Stimulated activated CD4-positive, alpha-beta T cell treated with anti-CD3 and anti-CD28 coated beads, Interleukin-2, amount 100 ng/mL, for 48 hours (primary cell): ENCODE measurements around the gene TAOK3.
A peak's percentile ranks its signal among the peaks of the same experiment; 100 is the strongest.
"Not testable (repeated sequence)": the region's sequence is repeated elsewhere in the genome, so short reads cannot be mapped to it uniquely, and the experiment has no call there.

Experiments used
- DNase-seq, 2 donors: peaks; one replicate each; pipeline ENCODE4 v3.0.0-alpha.2; 2020

The TAOK3 gene

GRCh38 chr12:118372541-118373495 is at the start of gene TAOK3:
TAOK3 (minus strand) TSS chr12:118372907; CDS start chr12:118255567, 117,340 bp downstream.
- DNase-seq = peak; percentile 91 to 94

GRCh38 chr12:118420673-118421072 is 48.0 kb upstream of the TAOK3 start:
- no peak for DNase-seq

DNA sequence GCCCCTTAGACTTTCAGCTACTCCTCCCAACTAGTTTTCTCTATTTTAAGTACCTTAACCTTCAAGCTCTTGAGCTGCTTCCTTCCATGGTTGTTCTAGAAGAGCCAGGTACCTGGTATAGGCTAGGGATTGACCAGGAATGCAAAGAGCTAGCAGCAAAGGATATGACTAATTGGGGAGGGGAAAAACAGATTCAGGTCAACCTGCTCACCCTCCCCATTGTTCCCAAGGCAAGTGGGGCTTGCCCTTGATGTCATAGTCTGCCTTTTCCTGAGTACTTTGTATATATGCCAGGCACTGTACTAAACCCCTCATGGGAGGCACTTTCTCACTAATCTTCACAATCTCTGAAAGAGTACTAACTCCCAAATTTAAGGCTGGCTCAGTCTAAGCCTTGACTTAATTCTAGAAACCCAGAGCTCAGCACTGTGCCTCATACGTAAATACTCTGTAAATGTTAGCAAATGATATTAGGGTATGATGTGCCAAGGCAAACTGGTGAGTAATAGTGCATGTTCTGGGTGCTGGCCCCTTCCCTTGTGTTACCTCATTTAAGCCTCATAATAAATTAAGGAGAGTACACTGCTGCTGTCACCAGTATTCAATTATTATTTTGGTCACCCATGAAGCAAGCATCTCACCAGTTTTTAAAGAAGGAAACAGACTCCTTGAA is 45.8 kb upstream of the TAOK3 start:
- no peak for DNase-seq

GRCh38 chr12:118417942-118418341 is 45.2 kb upstream of the TAOK3 start:
- no peak for DNase-seq

- no peak for DNase-seq
Measured at GRCh38 chr12:118409834-118410233, 37.1 kb upstream of the TAOK3 start.

DNA sequence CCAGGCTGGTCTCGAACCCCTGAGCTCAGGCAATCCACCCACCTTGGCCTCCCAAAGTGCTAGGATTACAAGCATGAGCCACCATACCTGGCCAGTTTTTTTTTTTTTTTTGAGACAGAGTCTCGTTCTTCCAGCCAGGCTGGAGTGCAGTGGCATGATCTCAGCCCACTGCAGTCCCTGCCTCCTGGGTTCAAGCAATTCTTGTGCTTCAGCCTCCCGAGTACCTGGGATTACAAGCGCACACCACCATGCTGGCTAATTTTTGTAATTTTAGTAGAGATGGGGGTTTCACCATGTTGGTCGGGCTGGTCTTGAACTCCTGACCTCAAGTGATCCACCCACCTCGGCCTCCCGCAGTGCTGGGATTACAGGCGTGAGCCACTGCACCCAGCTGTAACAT is 35.5 kb upstream of the TAOK3 start:
- DNase-seq = not testable (repeated sequence)

DNA sequence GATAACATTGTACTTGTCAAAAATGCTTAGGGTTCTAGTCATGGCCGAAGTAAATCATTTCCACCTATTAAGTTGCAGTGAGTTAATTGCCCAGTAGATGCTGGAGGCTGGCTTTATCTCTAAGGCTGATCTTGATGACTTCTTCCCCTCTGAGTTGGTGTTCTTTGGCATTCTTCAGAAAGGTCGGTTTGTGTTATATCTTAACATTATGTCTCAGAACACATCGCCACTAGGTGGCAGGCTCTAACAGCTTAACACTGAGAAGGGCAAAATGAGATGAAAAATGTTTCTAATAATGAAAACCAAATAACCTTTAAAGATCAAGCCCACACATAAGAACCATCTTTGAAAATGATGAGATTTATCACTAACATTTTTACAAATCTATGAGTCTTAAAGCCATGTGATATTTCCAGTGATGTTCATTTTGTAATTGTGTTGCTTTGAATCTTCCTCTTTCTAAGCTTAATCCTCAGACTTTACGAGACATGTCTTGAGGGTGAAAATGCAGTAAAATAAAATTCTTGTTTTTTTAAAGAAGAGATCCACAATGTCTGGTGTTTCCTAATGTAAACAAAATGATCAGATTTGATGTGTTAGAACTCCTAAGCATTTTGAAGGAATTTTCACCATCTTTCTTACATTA is 32.3 kb upstream of the TAOK3 start:
- peak; percentile 55 to 58 for DNase-seq

GRCh38 chr12:118402251-118402650 is 29.5 kb upstream of the TAOK3 start:
- no peak for DNase-seq

DNA sequence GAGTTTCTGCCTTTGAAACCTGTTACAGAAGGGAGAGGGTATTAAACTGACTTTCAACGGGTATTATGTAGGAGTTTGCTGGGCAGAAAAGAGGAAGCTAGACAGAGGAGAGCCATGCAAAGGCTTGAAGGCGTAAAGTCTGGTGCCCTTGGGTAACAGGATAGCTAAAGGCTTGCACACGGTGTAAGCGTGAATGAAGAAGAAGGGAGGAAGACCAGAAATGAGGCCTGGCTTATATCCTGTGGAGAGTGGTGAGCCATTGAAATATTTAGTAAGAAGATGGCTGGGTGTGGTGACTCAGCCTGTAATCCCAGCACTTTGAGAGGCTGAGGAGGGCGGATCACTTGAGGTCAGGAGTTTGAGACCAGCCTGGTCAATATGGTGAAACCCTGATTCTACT is 26.2 kb upstream of the TAOK3 start:
- no peak for DNase-seq

- no peak for DNase-seq
Measured at GRCh38 chr12:118398524-118398923, 25.8 kb upstream of the TAOK3 start.

- DNase-seq = no peak
Measured at GRCh38 chr12:118397708-118398440, 25.2 kb upstream of the TAOK3 start.

DNA sequence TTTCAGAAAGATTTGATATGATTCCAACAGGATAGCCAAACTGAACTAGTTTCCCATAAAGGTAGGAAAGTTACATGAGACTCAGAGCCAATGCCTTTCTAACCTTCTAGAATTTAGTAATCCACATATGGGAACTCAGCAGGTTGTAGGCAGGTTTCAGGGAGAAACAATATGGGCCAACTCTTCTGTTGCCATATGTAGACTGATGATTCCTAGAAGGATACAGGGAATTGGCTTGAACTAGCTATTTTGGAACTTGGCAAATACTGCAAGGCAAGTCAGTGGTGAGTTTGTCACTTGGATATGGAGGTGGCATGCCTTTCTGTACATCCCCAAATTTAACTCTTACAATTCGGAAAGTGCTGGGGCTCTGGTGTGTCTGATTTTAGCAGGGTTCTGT is 19.1 kb upstream of the TAOK3 start:
- DNase-seq = no peak

DNA sequence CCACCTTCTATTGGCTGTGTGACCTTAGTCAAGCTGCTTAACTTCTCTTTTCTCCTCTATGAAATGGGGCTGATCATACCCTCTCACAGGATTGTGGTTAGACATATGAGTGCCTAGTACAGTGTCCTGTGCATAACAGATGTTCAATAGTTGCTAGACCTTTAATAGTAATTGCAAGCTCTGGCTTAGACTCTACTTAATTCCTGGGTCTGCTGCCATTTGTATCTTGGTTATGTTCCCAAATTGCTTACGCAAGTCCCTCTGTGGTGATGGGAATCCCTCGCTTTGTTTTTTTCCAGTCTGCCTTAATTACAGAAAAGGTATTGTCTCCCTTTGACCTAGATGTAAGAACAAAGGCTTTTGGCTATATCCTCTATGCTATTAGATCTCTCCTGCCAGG is 18.7 kb upstream of the TAOK3 start:
- DNase-seq = no peak

DNA sequence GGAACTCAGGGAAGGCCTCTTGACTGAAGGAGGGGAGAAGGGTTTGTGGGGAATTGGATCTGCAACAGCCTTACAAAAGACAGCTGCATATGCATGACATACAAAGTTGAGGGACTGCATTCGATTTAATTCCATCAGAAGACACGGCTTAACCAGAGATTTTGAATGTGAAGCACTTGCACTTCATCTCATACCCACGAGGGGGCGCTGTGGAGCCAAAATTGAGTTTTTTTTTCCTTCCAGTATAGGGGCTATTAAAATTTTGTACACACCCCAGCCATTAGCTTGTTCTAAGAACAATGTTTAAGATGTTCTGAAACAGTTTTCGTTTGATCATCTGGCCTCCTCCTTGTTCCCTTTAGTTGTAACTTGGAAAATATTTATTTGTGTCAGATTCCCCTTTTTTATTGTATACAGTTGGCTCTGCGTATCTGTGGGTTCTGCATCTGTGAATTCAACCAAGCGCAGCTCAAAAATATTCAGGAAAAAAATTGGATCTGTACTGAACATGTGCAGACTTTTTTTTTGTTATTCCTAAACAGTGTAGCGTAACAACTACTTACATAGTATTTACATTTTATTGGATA is 5.3 kb upstream of the TAOK3 start:
- peak; percentile 78 to 80 for DNase-seq

- DNase-seq = no peak
Measured at GRCh38 chr12:118377021-118377883, 4.5 kb upstream of the TAOK3 start.

- peak; percentile 97 to 98 for DNase-seq
Measured at GRCh38 chr12:118376089-118377020, 3.6 kb upstream of the TAOK3 start, which contains the start of gene SUDS3. SUDS3 (plus strand) TSS chr12:118376555; CDS start chr12:118376692, 137 bp downstream.

- no peak for DNase-seq
Measured at GRCh38 chr12:118375348-118375747, 2.6 kb upstream of the TAOK3 start.

DNA sequence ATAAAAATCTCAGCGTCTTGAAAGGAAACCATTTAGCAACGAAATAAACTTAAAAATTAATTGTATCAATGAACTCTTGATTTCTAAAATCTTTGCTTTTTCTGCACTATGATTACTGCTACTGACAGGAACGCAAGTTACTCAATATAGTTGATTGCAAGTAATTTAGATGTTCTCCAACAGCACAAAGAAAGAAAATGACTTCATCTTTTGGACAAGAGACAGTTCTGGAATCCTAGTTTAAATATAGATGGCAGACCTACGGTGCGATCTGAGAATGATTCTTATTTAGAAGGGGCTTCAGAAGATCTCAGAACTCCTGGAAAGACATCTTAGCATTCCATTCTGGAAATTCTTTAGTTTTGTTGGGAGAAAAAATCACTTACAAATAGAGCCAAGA is 2.2 kb upstream of the TAOK3 start:
- DNase-seq = no peak

DNA sequence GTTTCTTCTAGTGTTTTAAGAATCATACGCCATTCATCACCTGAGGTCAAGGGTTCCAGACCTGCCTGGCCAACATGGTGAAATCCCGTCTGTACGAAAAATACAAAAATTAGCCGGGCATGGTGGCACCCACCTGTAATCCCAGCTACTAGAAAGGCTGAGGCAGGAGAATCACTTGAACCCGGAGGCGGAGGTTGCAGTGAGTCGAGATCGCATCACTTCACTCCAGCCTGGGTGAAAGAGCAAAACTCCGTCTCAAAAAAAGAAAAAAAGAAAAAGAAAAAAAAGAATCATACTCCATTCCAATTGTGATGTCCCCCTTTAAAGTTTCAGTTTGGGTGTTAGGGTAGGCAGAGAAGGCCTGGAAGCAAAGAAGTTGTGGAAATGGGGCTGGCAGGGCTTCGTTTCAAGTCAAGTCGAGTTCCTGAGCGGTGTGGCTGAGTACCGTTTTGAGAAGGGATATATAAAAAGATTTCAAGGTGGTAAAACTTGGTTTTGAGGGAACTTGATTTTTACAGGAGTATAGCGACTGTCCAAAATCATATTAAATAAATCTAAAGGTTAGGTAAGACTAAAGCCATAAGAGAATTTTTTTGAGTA is 1.5 kb upstream of the TAOK3 start:
- DNase-seq = no peak

- no peak for DNase-seq
Measured at GRCh38 chr12:118373616-118374015, 909 bp upstream of the TAOK3 start.
